ENCODE data around the gene SGIP1.

The SGIP1 gene

DNA sequence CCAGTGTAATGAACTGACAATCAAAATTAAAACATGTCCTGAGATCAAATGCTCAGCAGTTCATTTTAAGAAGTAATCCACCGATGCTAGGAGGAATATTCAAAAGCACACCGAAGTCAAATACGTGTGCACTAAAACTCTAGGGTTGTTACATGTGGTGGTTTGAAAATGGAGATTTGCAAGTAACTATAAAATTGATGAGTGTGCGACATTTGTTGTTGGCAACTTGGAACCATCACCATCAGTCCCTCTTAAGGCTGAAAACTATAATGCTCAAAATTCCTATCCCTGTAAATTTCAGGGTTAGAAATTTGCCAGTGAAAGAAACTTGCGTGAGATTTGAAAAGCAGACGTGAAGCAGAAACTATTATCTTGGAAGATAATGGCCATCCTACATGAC, 13.3 kb upstream of the SGIP1 start:
- DNase-seq (ENCODE audit: low read depth in 2 of 2, low spot score in 1 of 2) = no peak

DNA sequence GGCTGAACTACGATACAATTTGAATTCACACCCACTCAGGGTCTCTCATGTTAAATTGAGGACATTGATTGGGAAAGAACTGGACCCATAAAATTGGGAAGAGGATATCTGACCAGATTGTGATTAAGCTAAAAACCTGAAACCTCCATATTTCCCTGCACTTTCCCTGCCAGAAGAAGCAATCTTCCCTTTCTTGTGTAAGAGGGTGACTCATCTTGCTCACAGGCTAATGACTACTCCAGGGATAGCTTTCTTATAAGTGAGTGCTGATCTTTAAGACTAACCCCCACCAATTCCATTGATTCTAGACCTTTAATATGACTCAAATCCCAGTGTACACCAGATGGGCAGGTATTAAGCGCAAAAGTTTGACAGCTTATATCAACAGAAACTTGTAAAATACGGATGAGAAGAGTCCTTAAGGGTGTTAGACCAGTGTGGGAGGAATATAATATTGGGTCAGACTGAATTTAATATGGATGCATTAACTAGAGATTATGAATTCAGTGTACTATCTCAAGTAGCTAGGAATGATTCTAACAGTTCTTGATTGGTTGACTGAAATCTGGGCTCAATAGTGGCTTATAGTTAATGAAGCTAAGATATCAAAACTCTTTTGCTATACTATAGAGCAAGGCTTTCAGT, 12.1 kb upstream of the SGIP1 start:
- DNase-seq (ENCODE audit: low read depth in 2 of 2, low spot score in 1 of 2) = no peak

DNA sequence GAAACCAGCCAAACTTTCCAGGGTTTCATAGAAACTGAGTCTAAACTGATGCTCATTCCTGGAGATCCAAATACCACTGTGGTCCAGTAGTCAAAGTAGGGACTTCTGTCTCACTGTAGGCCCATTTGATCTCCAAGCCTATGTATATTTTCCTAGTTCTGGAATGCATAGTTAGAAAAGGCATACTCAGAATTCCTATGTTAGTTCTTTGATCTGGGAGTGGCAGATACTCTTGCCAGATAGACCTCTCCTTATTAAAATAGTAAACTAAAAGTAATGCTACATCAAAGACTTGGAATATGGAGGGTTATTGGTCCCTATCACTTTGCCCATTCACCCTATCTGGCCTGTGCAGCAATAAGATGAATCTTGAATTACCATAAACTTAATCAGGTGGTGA, 10.4 kb upstream of the SGIP1 start:
- no peak for DNase-seq (ENCODE audit: low read depth in 2 of 2, low spot score in 1 of 2)

DNA sequence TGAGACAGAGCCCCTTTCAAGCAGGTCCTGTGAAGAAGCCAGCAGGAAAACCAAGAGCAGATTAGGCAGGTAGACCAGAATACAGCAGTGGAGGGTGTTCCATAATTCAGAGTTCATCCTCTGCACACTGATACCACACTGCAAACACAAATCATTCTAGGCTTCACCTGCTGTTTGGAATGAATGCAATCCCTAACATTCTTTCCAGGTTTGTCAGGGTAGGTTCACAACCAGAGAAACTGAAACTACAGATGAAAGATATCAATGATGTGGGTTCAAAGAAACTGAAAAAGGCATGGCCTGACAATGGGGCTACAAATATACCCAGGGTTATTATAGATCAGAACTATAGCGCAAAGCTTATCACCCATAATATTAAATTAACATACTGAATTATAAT, 8.9 kb upstream of the SGIP1 start:
- no peak for DNase-seq (ENCODE audit: low read depth in 2 of 2, low spot score in 1 of 2)

DNA sequence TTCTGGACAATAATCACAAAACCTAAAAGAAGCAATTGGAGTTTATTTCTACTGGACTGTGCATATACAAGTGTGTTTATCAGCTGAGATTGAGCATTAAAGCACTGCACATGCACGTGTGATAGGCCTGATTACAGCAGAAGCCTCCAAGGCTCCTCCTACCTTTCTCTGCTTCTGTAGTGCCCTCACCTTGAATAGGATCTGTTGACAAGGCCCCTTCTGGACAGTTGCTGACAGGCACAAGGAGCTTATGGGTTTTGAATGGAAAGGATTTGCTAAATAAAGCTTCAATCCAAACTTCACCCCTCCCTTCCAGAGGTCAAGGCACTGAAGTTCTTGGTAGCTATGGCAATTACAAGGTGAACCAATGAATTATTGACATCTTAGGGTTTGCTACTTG, 7.9 kb upstream of the SGIP1 start:
- no peak for DNase-seq (ENCODE audit: low read depth in 2 of 2, low spot score in 1 of 2)

DNA sequence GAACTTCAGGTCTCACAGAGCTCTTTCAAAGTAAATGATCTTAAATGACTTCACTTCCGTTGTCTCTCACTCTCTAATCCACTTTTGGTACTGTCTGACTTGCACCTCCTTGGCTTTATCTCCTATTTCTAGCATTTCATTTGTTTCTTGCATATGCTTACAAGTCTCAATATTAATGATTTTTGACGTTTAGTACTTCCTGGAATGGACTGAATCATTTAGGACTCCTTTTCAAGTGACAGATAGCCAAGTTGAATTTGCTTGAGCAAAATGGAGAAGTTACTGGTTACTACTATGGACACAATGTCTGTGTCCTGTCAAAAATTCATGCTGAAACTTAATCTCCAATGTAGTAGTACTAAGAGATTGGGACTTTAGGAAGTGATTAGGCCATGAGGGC, 7.0 kb upstream of the SGIP1 start:
- no peak for DNase-seq (ENCODE audit: low read depth in 2 of 2, low spot score in 1 of 2)

DNA sequence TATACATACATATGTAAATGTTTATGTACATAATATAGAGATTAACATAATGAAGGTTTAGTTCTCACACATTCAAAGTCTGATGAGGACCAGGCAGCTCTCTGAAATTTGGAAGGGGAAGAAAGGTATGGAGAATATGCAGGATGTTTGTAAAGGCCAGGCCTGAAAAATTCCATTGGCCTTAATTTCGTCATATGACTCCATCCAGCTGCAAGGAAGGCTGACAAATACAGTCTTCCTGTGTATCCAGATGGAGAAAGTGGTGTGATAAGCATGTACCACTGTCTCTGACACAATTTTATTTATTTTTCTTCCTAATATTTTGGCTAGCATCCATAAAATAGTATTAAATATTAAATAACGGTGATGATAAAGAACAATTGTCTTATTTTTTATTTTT, 6.3 kb upstream of the SGIP1 start:
- no peak for DNase-seq (ENCODE audit: low read depth in 2 of 2, low spot score in 1 of 2)

DNA sequence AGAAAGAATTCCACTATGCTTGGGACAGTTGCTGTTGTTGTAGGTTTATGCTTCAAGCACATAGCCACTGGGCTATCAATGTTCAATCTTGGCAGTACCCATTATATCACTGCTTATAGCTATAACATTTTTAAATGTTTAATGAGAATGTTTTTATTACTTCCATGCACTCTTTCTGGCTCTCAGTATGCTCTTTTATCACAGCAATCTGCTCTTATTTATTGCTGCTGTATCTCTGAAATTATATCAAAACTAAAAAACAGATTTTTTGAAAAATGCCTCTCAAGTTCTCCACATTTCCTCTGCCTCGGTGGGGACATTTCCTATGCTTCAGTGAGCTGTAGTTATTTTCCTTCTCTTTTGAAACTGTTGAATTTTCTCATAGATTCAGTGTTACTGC, 5.4 kb upstream of the SGIP1 start:
- DNase-seq (ENCODE audit: low read depth in 2 of 2, low spot score in 1 of 2) = no peak

DNA sequence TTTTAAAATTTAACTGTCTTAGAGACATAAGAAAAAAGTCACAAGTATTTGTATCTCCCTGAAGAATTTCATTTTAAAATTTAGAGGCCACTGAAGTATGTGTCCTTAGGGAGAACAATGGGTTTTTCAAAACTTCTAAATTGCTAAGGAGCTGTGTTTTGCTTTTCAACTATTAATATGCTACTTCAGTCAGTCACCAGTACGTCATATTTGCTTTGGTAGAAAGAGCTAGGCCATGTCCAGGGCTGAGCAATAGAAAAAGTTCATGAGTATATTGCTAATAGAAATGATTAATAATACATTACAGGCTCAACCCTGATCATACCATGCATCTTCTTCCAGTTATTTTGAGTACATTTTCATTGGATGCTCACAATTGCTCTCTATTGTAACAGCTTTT, 1.7 kb upstream of the SGIP1 start:
- no peak for DNase-seq (ENCODE audit: low read depth in 2 of 2, low spot score in 1 of 2)

DNA sequence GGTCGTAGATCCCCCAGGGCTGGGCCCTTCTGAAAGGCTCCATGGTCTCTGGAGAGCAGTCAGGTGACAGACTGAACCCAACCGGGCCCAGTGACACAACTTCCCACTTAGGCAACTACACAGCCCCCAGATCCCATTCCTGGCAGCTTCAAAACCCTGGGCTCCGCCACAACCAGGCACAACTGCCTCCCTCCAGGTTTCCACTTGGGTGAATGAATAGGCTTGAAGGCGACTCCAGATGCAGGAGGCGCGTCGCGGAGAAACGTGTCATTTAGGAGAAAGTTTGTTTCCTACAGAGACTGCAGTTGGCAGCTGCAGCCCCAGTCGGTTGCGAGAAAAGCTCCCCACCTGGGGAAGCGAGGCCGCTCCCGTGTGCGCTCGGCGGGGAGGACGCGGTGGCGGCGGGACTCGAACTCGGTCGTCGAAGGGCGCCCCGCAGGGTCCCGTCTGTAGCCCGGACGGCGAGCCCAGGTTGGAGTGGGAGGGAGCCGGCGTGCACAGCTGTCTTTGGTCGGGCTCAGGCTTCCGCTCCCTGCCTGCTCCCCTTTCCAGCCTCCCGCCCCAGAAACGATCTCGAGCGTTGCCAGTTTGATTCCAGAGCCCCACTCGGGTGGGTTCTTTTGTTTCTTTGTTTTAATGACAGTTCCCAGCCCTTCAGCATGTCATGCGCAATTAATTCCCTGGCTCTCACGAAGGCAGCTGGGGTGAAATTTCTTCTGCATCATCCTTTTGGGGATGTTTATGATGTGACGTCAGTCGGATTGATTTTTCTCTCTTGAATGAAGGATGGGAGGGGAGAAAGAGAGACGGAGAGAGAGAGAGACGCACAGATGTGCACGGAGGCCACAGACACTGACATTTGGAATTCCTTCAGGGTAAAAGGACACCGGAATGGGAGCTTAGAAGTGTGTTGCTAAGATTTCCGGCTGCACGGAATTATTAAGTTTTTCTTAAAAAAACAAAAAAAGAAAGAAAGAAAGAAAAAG, 862 bp upstream of the SGIP1 start:
- no peak for DNase-seq (ENCODE audit: low read depth in 2 of 2, low spot score in 1 of 2)

DNA sequence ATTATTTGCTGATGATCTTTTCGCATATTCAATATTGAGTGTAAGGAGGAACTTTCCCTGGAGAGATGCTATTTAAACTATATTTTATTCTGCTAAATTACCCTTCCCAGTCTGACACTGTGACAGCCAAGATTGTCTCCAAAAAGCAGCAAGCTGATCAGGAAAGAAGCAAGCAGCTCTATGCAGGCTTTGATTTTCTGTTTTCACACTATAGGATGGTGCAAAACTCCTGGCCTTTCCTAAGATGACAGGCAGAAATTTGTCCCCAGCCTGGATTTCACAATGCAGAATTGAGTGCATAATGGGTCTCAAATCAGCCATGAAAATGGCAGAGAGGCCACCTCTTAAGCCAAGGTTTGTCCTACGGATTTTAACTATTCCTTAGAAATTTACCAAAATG, 1.1 kb downstream of the SGIP1 start:
- no peak for DNase-seq (ENCODE audit: low read depth in 2 of 2, low spot score in 1 of 2)

DNA sequence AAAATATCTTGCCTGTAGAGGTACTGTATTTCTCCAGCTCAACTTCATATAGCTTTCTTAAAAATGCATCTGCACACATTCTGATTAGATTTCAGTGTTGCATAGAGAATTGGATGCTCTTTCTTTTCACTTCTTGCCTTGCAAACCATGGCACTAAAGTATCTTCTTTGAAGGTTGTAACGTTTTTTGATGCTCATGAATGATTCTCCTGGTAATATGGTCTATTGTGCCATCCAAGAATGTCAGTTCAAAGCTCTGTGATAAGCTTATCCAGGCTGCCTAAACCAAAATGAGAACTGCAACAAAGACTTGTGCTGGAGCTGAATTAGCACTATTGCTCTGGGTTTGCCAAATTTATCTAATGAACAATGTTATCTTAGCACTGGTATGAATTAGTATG, 1.9 kb downstream of the SGIP1 start:
- no peak for DNase-seq (ENCODE audit: low read depth in 2 of 2, low spot score in 1 of 2)

DNA sequence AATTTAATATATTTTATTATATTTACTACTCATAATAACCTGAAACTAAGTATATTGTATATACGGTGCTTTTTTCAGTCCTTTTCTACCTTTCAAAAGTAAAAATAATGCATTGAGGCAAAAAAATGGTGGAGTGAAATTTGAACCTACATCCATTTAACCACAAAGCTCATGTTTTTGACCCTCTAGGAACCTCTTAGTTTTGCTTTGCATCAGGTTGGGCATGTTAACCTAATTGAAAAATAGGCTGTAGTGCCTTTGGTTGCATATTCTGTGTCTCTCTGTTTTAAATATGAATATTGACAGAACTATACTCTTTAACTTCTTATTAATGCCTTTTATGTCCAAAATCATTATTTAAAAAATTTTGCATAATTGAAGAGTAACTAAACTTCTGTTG, 3.8 kb downstream of the SGIP1 start:
- no peak for DNase-seq (ENCODE audit: low read depth in 2 of 2, low spot score in 1 of 2)

DNA sequence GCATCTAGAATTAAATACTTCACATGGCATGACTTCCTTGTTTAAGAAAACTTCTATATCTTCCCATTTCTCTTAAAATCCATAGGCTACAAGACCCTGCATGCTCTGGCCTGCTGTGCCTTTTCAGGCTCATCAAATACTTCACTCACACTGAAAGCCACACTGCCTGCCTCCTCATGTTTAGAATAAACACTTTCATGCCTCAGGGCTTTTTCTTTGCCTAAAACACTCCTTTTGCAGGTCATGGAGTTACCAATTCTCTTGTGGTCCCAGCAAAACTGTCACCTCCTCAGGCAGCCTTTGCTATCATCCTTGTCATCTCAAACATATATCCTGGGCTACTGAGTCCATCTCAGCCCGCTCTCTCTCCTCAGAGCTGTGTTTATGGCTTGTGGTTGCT, 5.5 kb downstream of the SGIP1 start:
- DNase-seq (ENCODE audit: low read depth in 2 of 2, low spot score in 1 of 2) = no peak

DNA sequence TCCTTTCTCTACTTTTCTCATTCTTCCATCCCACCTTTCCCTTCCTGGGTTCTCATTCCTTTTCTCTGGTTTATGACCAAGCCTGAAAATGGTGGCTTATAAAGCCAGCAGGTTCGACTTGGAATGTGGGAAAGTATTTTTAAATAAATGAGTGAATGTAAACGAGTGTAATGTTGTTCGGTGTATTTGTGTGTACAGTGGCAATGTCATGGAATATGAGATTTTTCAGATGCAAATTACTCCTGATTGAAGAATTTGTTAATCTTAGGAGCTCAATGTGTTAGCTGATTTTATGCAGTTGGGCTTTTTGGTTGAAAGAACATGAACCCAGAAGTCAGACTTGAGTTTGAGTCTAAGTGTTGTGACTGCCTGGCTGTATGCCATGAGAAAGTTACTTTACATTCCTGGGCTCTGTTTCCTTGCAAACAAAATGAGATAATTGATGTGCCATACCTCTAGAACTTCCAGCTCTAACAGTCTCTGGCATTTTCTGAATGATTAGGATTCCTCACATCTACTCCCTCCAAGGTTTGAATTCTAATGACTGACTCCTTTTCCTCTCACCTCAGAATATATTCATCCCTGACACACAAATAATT, 6.6 kb downstream of the SGIP1 start:
- no peak for DNase-seq (ENCODE audit: low read depth in 2 of 2, low spot score in 1 of 2)

DNA sequence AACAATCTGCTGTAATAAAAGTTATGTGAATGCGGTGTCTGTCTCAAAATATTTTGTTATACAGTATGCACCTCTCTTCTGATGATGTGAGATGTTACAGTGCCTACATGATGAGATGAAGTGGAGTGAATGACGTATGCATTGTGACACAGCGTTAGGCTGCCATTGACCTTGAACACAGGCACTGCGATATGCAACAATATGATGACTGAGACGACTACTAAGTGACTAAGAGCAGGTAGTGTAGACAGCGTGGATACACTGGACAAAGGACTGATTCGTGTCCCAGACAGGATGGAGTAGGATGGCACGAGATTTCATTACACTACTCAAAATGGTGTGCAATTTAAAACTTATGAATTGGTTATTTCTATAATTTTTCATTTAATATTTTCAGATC, 8.4 kb downstream of the SGIP1 start:
- DNase-seq (ENCODE audit: low read depth in 2 of 2, low spot score in 1 of 2) = no peak

DNA sequence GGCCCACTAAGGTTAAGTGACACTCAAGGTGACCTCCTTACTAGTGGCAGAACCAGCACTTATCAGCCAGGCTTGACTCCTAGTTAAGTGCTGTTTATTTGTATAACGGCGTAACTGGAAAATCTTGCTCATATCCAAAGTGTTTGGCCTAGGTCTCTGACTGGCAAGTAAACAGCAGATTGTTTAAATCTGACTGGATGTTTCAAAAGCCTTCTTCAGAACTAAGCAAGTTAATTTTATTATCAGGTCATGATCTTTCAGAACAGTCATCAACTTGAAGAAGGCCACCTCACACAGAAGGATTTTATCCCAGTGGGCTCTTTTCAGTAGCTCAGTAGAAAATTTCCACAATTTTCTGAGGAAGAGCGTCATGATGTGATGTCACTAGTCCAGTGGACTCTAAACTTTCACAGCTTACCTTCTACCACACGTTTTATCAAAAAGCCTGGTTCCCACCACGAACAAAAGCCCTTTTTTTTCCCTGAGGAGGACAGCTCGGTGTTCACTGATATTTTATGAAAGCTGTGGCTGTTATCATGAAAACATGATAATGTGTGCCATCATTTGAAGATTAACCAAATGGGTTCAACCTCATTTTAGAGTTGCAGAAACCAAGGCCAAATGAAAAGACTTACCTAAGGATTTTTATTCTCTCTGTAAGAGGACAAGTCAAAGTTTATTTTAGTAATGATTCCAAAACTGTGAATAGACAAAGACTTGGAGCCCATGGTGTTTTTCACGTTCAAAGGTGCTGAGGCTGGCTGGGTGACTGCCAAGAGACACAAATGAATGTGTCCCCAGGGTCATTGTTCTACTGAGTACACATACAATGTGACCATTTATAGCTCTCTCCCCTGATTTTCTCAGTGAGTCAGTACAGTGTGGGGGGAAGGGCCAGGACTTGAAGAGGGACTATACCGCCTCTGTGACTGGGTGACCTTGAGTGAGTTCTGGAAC, 9.1 kb downstream of the SGIP1 start:
- no peak for DNase-seq (ENCODE audit: low read depth in 2 of 2, low spot score in 1 of 2)

DNA sequence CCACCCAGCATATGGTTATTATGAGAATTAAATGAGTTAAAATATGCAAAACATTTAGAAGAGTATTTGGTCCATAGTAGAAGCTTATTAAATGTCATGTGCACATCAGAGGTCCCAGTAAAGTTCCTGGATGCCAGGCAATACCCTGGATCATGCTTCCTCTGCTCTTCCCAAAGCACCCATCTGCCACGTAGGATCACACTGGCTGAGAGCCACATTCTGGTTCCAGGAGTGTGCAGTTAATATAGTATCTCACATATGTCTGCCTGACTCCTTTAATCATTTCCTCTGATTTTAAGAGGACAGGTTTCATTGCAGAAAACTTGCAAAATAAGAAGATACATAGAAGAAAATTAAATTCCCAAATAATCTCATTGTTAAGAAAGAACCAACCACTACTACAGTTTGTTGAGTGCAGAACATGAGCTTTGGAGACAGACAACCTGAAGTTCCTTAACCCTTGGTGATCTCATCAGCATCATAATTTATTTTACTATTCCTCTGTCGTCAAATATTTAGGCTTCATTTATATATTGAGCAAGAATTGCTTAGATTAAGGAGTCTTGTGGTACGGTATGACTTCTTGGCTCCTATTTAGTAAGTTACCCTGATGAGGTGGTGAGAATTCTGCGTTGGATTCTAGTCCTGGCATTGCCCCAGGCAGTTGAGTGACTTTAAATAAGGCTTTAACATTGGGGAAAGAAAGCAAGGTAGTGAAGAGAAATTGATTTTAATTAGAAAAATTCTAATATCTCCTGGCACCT, 12.3 kb downstream of the SGIP1 start:
- DNase-seq (ENCODE audit: low read depth in 2 of 2, low spot score in 1 of 2) = no peak

DNA sequence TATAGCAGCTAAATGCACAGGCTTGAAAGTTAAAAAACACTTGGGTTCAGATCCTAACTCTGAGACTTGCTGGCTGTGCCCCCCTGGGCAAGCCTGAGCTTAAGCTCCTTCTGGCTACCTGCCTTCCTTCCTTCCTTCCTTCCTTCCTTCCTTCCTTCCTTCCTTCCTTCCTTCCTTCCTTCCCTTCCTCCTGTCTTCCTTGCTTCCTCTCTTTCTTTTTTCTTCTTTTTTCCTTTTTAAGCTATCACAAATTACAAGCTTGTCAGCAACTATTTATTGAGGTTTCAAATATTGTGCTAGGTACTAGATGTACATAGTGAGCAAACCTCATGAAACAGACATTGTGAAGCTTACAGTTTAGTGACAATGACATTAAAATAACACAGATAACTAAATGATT, 15.1 kb downstream of the SGIP1 start:
- no peak for DNase-seq (ENCODE audit: low read depth in 2 of 2, low spot score in 1 of 2)

DNA sequence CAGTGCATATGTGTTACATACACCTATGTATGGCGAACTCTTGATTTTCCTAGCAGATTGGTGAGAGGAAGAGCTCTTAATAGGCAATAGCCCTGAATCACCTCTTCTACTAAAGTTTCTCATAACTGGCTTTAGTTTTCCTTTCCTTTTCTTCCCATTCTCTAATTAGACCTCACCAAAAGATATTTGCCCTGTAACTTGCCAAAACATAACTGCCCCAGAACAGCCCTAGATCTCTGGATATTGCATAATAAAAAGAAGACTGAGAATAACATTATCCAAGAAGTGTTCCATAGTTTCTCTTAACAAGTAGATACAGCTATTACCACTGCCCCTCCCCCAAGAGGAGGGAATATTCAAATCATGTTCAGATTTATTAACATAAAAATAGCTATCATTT, 16.3 kb downstream of the SGIP1 start:
- no peak for DNase-seq (ENCODE audit: low read depth in 2 of 2, low spot score in 1 of 2)
